T47D (cell line): ENCODE results near the gene ITK.
"Not testable (repeated sequence)": the region's sequence is repeated elsewhere in the genome, so short reads cannot be mapped to it uniquely, and the experiment has no call there.

ENCODE experiments used
- DNase-seq, 2 experiments: peaks; one replicate each; pipeline versions ENCODE4 v3.0.0 to v3.0.0-alpha.2; 2011 to 2012; ENCODE audit warnings: low read depth in 1 of 2, low spot score in 1 of 2
- JUND ChIP-seq: IDR thresholded peaks from 2 replicates; pipeline ENCODE4 v1.6.1; 2012; ENCODE audit warnings: low read depth
- in situ Hi-C: cut with HindIII; loops from 2 replicates; pipeline ENCODE4 v1.10.0; 2016; ENCODE audit warnings: low sequenced_read_pairs, low pct_unique_long_range_greater_than_20kb

The ITK gene

GRCh38 chr5:157219491-157220271 lies 39.0 kb downstream of the ITK start:
- TF ChIP-seq JUND = no peak
- in situ Hi-C loops = no loop called here
- no peak for DNase-seq

- in situ Hi-C loops = no loop called here
- no peak for TF ChIP-seq JUND
- DNase-seq = no peak
Measured at GRCh38 chr5:157221959-157222358, 41.3 kb downstream of the ITK start.

- in situ Hi-C loops = no loop called here
- no peak for TF ChIP-seq JUND
- no peak for DNase-seq
Measured at GRCh38 chr5:157222506-157223230, 42.0 kb downstream of the ITK start.

- DNase-seq = no peak
- in situ Hi-C loops = no loop called here
- TF ChIP-seq JUND = no peak
Measured at GRCh38 chr5:157225469-157226422, 45.1 kb downstream of the ITK start.

GRCh38 chr5:157230610-157231009 lies 50.0 kb downstream of the ITK start:
- in situ Hi-C loops = no loop called here
- TF ChIP-seq JUND = no peak
- no peak for DNase-seq

GRCh38 chr5:157232706-157233105 lies 52.1 kb downstream of the ITK start:
- TF ChIP-seq JUND = no peak
- DNase-seq = no peak
- in situ Hi-C loops = no loop called here

GRCh38 chr5:157233515-157233914 lies 52.9 kb downstream of the ITK start:
- in situ Hi-C loops = no loop called here
- TF ChIP-seq JUND = no peak
- DNase-seq = no peak

GRCh38 chr5:157236423-157236822 lies 55.8 kb downstream of the ITK start:
- no peak for TF ChIP-seq JUND
- in situ Hi-C loops = no loop called here
- DNase-seq = no peak

GRCh38 chr5:157241483-157241882 lies 60.8 kb downstream of the ITK start:
- no peak for DNase-seq
- in situ Hi-C loops = no loop called here

GRCh38 chr5:157244704-157245103 lies 64.1 kb downstream of the ITK start:
- in situ Hi-C loops = not testable (repeated sequence)

More at GRCh38 chr5:157241483-157241882, 60.8 kb downstream of the ITK start:
- TF ChIP-seq JUND = no peak

GRCh38 chr5:157245476-157245875 lies 64.8 kb downstream of the ITK start:
- TF ChIP-seq JUND = no peak
- no peak for DNase-seq
- in situ Hi-C loops = no loop called here

More at GRCh38 chr5:157244704-157245103, 64.1 kb downstream of the ITK start:
- DNase-seq = not testable (repeated sequence)

- TF ChIP-seq JUND = no peak
- in situ Hi-C loops = no loop called here
- no peak for DNase-seq
Measured at GRCh38 chr5:157245886-157246285, 65.2 kb downstream of the ITK start.
